ENCODE data around the gene TMEM179.
A peak's percentile ranks its signal among the peaks of the same experiment; 100 is the strongest.

DNA sequence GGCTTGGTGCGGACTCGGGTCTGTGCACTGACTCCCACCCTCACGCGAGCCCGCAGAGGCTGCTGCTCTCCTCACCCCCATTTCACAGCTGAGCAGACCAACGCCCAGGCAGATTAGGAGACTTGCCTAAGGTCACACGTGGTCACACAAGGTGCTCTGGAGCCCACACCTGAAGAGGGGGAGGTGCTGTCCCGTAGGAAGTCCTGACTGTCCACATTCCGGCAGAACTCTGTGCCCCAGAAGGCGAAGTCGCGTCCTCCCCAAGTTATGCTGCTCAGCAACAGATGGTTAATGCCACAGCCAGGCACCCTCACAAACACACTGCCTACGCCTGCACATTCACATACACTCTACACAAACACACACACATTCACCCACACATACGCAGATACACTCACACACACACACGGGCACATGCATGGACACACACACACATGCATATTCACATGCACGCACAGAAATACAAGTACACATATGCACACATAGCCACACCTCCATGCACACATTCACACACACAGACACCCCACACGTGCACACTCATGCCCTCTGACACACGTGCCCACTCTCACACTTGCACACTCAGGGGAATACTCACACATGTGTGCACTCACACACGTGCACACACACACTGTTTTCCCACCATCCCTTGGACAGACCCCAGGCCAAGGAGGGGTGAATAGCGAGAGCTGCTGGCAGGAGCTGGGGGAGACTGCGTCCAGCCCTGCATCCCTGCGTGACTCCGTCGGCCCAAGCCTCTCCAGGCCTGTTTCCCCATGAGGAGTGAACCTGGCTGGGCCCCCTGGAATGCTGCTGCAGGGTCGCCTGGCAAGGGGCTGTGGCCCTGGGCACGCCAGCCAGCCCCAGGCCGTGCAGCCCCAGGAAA, 20.9 kb downstream of the TMEM179 start:
- TF ChIP-seq CTCF (IDR thresholded peaks at IDR 0.05; ENCODE audit: low read depth, low read length) (no peak), POLR2A (IDR thresholded peaks at IDR 0.05; ENCODE audit: extremely low read depth, insufficient read length) (no peak), MYC (IDR thresholded peaks at IDR 0.05; ENCODE audit: low read depth, low read length) (no peak)
- TF ChIP-seq, protein P1, sequence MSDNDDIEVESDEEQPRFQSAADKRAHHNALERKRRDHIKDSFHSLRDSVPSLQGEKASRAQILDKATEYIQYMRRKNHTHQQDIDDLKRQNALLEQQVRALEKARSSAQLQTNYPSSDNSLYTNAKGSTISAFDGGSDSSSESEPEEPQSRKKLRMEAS (IDR thresholded peaks at IDR 0.05; ENCODE audit: low read depth, low read length) = peak; percentile 16; the same call in 1 of the 2 replicates
